GM12878 (cell line): ENCODE results near the gene VIT. TPM values are rescaled to one million over a fixed set of nuclear protein-coding genes. Genes with fewer than 3 reads are reported as not detected.

Experiments
- ATAC-seq: fragments of 200-7000 bp; cut with Tn5 transposase; 3 replicates; pipeline ENCODE4 v1.9.1; 2020; ENCODE audit warnings: mild to moderate bottlenecking, moderate library complexity
- BruUV-seq: library from RNA; stranded (reverse); fragments of 400-500 nt; replicated peaks from 2 replicates; lab custom pipeline; 2021; lab: Mats Ljungman, UMichigan
- CTCF ChIA-PET: fragments of 300-600 bp; sonication (Branson Sonifier 250); formaldehyde crosslinking; extraction: SDS; loops from one replicate; lab custom pipeline; 2021; ENCODE audit warnings: inconsistent platforms; lab: Yijun Ruan, JAX
- POLR2A ChIA-PET: fragments of 350-600 bp; formaldehyde crosslinking; extraction: SDS; loops from one replicate; lab custom pipeline; 2021; ENCODE audit warnings: inconsistent platforms; lab: Charles Lee
- RAD21 ChIA-PET: fragments of 300-600 bp; sonication (Branson Sonifier 250); formaldehyde crosslinking; loops from one replicate; lab custom pipeline; 2023; ENCODE audit warnings: antibody characterized with exemption; ENCODE audit not compliant: unreplicated experiment; lab: Charles Lee
- SMC1A ChIA-PET: fragments of 300-600 bp; sonication (Branson Sonifier 250); formaldehyde crosslinking; loops from one replicate; lab custom pipeline; 2023; ENCODE audit not compliant: unreplicated experiment, uncharacterized antibody; lab: Charles Lee
- DNase-seq: peaks from one replicate; pipeline ENCODE4 v3.0.0-alpha.2; 2011; ENCODE audit warnings: low read depth, low spot score
- FAIRE-seq: peaks from 3 replicates; lab custom pipeline; 2011; peaks lifted over from hg19 to GRCh38; lab: Jason Lieb, UNC
- H2AFZ ChIP-seq: 2 replicates; pipeline ENCODE4 v1.6.0; 2011; ENCODE audit warnings: low read depth, low read length, control low read depth; ENCODE audit not compliant: control insufficient read depth
- H3K27ac ChIP-seq: 2 replicates; pipeline ENCODE4 v1.5.1; 2011; ENCODE audit warnings: control low read depth; ENCODE audit not compliant: control insufficient read depth, insufficient read depth
- H3K27me3 ChIP-seq, 2 experiments: replicated peaks in 1 of 2; 2 replicates each; pipeline versions ENCODE4 v1.6.0 to v1.6.1; 2011; ENCODE audit warnings: low read length in 1 of 2; ENCODE audit not compliant: control insufficient read depth in 2 of 2, insufficient read depth in 2 of 2
- H3K36me3 ChIP-seq, 2 experiments: 2 replicates each; pipeline ENCODE4 v1.5.1; 2011; ENCODE audit warnings: low read length in 1 of 2; ENCODE audit not compliant: control insufficient read depth in 2 of 2, insufficient read depth in 2 of 2
- H3K4me1 ChIP-seq: 2 replicates; pipeline ENCODE4 v1.6.1; 2011; ENCODE audit warnings: mild to moderate bottlenecking, low read length, moderate library complexity, mixed read lengths; ENCODE audit not compliant: control insufficient read depth, insufficient read depth
- H3K4me2 ChIP-seq: 2 replicates; pipeline ENCODE4 v1.6.0; 2011; ENCODE audit warnings: control low read depth; ENCODE audit not compliant: control insufficient read depth, insufficient read depth
- H3K4me3 ChIP-seq: fragments of 200-600 bp; sonication (generic); 2 replicates; pipeline ENCODE4 v1.5.1; 2016
- H3K79me2 ChIP-seq: 2 replicates; pipeline ENCODE4 v1.6.0; 2011; ENCODE audit warnings: low read length; ENCODE audit not compliant: control insufficient read depth, insufficient read depth
- H3K9ac ChIP-seq: 2 replicates; pipeline ENCODE4 v1.8.0; 2011; ENCODE audit warnings: low read length, control low read depth, mixed read lengths; ENCODE audit not compliant: control insufficient read depth, insufficient read depth
- H3K9me3 ChIP-seq: replicated peaks from 3 replicates; pipeline ENCODE4 v1.5.1; 2011; ENCODE audit warnings: mild to moderate bottlenecking, low read length; ENCODE audit not compliant: control insufficient read depth, insufficient read depth
- H4K20me1 ChIP-seq: 2 replicates; pipeline ENCODE4 v1.6.0; 2011; ENCODE audit not compliant: control insufficient read depth, insufficient read depth
- CREB1 ChIP-seq: IDR thresholded peaks from 2 replicates; pipeline ENCODE4 v1.6.1; 2012; ENCODE audit warnings: low read depth, mild to moderate bottlenecking, inconsistent platforms
- DPF2 ChIP-seq: fragments of 450-650 bp; IDR thresholded peaks from 2 replicates; pipeline ENCODE4 v1.6.1; 2017; ENCODE audit warnings: mild to moderate bottlenecking
- EZH2 ChIP-seq: IDR thresholded peaks from 2 replicates; pipeline ENCODE4 v1.6.1; 2012; ENCODE audit warnings: low read depth, mild to moderate bottlenecking, control low read depth, inconsistent platforms, low read length, borderline replicate concordance; ENCODE audit not compliant: control insufficient read depth
- FOS ChIP-seq: IDR thresholded peaks from 3 replicates; pipeline ENCODE4 v1.6.1; 2011; ENCODE audit warnings: borderline replicate concordance; ENCODE audit not compliant: insufficient read length; ENCODE audit errors: extremely low read depth
- HDAC2 ChIP-seq: fragments of 200-600 bp; sonication (generic); IDR thresholded peaks from 2 replicates; pipeline ENCODE4 v1.6.1; 2017
- NR2C1 ChIP-seq: fragments of 450-650 bp; IDR thresholded peaks from 2 replicates; pipeline ENCODE4 v1.6.1; 2017; ENCODE audit warnings: antibody characterized with exemption, mild to moderate bottlenecking, moderate library complexity
- RUNX3 ChIP-seq: IDR thresholded peaks from 2 replicates; pipeline ENCODE4 v1.6.1; 2012; ENCODE audit warnings: low read length, inconsistent platforms
- SIN3A ChIP-seq: IDR thresholded peaks from 2 replicates; pipeline ENCODE4 v1.6.1; 2012; ENCODE audit warnings: low read depth, low read length, improper control_type of control experiment
- SREBF1 ChIP-seq: IDR thresholded peaks from 2 replicates; pipeline ENCODE4 v1.6.1; 2012; ENCODE audit warnings: mild to moderate bottlenecking, low read length
- ZNF24 ChIP-seq: fragments of 450-650 bp; IDR thresholded peaks from 2 replicates; pipeline ENCODE4 v1.6.1; 2017; ENCODE audit warnings: antibody characterized with exemption, mild to moderate bottlenecking
- ZSCAN29 ChIP-seq: fragments of 450-650 bp; IDR thresholded peaks from 2 replicates; pipeline ENCODE4 v1.6.1; 2017; ENCODE audit warnings: mild to moderate bottlenecking, moderate library complexity
- WGBS: methylation state at CpG from one replicate; pipeline ENCODE4 v1.1.6; 2016; ENCODE audit warnings: low lambda C conversion rate; ENCODE audit not compliant: insufficient replicate concordance, insufficient coverage; ENCODE audit errors: missing lambda C conversion rate; 5-methylcytosine and 5-hydroxymethylcytosine counted together
- in situ Hi-C: fragments of 300-500 bp; cut with MboI; formaldehyde crosslinking; loops from 9 replicates; pipeline ENCODE4 v1.14.3; 2018; ENCODE audit warnings: mixed read lengths
- intact Hi-C: fragments of 100-400 bp; cut with micrococcal nuclease; formaldehyde crosslinking; loops from one replicate; pipeline ENCODE4 v1.14.2; 2022; ENCODE audit not compliant: unreplicated experiment
- polyA plus RNA-seq, 11 experiments: library from polyadenylated mRNA; depleted of rRNA in 4 of 11; unstranded in 6 of 11; stranded (reverse) in 5 of 11; fragments of >200 nt; fragmentation: Nextera tagmentation in 4 of 11; fragmentation: Illumina TruSeq in 1 of 11; extraction: Ambion mirVana in 4 of 11; extraction: Trizol in 1 of 11; gene quantifications; 1 replicate in 1 of 11; 2 replicates in 10 of 11; pipeline versions ENCODE4 v1.2.1 to v1.2.3, GENCODE V29; 2011 to 2016; ENCODE audit warnings: inconsistent platforms in 2 of 11, missing spikeins in 2 of 11, low read depth in 1 of 11
- total RNA-seq, 4 experiments: library from RNA; depleted of rRNA in 3 of 4; stranded (reverse); fragments of >200 nt in 3 of 4; fragmentation: Illumina TruSeq in 1 of 4; extraction: Trizol in 1 of 4; gene quantifications; 2 replicates each; pipeline versions ENCODE4 v1.2.1 to v1.2.3, GENCODE V29; 2013 to 2021
- TF ChIP-seq, protein P1 (sequence below): IDR thresholded peaks from 2 replicates; pipeline ENCODE4 v1.6.1; 2011; ENCODE audit warnings: borderline replicate concordance, low read depth, mild to moderate bottlenecking, moderate library complexity, low read length; ENCODE audit not compliant: insufficient read depth, poor library complexity, severe bottlenecking
- TF ChIP-seq, protein P2 (sequence below): fragments of 450-650 bp; IDR thresholded peaks from 2 replicates; pipeline ENCODE4 v1.6.1; 2014; ENCODE audit warnings: mild to moderate bottlenecking
- TF ChIP-seq, protein P3 (sequence below): fragments of 150-350 bp; IDR thresholded peaks from 2 replicates; pipeline ENCODE4 v1.6.1; 2014; ENCODE audit warnings: mild to moderate bottlenecking, low read depth, low read length
- TF ChIP-seq, protein P4 (sequence below): IDR thresholded peaks from 2 replicates; pipeline ENCODE4 v1.6.1; 2012; ENCODE audit warnings: low read depth, low read length, improper control_type of control experiment
- TF ChIP-seq, protein P5 (sequence below): fragments of 450-650 bp; IDR thresholded peaks from 2 replicates; pipeline ENCODE4 v1.6.1; 2017; ENCODE audit warnings: antibody characterized with exemption, mild to moderate bottlenecking, moderate library complexity

The VIT gene
- total and polyA plus RNA-seq, 10 of the 15 experiments (the other 5 are each of a cell fraction or from before 2014, with no cell fraction given): 0.05 to 0.14 TPM; not detected in 8

DNA sequence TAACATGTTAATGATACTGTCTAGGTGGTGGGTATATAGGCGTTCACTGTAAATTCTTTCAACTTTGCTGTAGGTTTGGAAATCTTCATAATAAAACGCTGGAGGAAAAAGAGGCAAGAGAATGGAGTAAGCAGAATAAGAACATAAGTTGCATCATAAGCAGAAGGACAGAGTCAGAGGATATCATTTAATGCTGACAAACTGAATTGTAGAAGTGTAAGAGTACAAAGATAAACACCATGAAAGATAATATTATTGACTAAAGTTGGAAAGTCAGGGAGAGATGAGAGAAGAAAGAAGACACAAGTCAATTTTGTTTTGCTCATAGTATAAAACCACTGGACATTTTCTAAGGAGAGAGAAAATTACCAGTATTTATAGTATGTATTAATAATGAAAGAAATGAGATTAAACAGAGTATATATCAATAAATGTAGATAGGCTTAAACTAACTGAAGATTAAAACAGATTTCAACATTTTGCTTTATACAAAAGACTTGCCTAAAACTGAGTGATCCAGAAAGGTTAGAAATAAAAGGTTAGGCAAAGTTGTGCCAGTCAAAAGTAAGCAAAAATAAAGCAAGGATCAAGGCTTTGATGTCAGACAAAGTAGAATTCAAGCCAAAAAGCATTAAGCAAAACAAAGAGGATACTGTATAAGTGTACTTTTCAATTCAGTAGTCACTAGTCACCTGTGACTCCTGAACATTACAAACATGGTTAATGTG lies 42.4 kb upstream of the VIT start:
- Histone ChIP-seq H3K27ac (no peak overlapping the region), H3K9ac (no peak overlapping the region), H3K4me1 (no peaks in the 10 kb centered on the region), H3K36me3 (no peaks in the 10 kb centered on the region), H3K4me2 (no peak overlapping the region), H4K20me1 (no peaks in the 10 kb centered on the region)
- CTCF ChIA-PET: no interaction called here
- no peak for ATAC-seq
- WGBS: 20% methylated on average over 2 of the region's 2 CpGs
- intact Hi-C loops: no loop called here
- TF ChIP-seq RUNX3: no peak
- TF ChIP-seq, protein P1, sequence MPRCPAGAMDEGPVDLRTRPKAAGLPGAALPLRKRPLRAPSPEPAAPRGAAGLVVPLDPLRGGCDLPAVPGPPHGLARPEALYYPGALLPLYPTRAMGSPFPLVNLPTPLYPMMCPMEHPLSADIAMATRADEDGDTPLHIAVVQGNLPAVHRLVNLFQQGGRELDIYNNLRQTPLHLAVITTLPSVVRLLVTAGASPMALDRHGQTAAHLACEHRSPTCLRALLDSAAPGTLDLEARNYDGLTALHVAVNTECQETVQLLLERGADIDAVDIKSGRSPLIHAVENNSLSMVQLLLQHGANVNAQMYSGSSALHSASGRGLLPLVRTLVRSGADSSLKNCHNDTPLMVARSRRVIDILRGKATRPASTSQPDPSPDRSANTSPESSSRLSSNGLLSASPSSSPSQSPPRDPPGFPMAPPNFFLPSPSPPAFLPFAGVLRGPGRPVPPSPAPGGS: no peak
- no peak for TF ChIP-seq HDAC2
- TF ChIP-seq, protein P2, sequence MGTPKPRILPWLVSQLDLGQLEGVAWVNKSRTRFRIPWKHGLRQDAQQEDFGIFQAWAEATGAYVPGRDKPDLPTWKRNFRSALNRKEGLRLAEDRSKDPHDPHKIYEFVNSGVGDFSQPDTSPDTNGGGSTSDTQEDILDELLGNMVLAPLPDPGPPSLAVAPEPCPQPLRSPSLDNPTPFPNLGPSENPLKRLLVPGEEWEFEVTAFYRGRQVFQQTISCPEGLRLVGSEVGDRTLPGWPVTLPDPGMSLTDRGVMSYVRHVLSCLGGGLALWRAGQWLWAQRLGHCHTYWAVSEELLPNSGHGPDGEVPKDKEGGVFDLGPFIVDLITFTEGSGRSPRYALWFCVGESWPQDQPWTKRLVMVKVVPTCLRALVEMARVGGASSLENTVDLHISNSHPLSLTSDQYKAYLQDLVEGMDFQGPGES: no peak
- TF ChIP-seq, protein P3, sequence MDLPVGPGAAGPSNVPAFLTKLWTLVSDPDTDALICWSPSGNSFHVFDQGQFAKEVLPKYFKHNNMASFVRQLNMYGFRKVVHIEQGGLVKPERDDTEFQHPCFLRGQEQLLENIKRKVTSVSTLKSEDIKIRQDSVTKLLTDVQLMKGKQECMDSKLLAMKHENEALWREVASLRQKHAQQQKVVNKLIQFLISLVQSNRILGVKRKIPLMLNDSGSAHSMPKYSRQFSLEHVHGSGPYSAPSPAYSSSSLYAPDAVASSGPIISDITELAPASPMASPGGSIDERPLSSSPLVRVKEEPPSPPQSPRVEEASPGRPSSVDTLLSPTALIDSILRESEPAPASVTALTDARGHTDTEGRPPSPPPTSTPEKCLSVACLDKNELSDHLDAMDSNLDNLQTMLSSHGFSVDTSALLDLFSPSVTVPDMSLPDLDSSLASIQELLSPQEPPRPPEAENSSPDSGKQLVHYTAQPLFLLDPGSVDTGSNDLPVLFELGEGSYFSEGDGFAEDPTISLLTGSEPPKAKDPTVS: no peak
- no peak for TF ChIP-seq ZSCAN29
- TF ChIP-seq ZNF24: no peak
- TF ChIP-seq, protein P4, sequence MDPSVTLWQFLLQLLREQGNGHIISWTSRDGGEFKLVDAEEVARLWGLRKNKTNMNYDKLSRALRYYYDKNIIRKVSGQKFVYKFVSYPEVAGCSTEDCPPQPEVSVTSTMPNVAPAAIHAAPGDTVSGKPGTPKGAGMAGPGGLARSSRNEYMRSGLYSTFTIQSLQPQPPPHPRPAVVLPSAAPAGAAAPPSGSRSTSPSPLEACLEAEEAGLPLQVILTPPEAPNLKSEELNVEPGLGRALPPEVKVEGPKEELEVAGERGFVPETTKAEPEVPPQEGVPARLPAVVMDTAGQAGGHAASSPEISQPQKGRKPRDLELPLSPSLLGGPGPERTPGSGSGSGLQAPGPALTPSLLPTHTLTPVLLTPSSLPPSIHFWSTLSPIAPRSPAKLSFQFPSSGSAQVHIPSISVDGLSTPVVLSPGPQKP: no peak
- TF ChIP-seq FOS: no peak
- TF ChIP-seq EZH2: no peak
- TF ChIP-seq SIN3A: no peak
- TF ChIP-seq CREB1: no peak
- TF ChIP-seq, protein P5, sequence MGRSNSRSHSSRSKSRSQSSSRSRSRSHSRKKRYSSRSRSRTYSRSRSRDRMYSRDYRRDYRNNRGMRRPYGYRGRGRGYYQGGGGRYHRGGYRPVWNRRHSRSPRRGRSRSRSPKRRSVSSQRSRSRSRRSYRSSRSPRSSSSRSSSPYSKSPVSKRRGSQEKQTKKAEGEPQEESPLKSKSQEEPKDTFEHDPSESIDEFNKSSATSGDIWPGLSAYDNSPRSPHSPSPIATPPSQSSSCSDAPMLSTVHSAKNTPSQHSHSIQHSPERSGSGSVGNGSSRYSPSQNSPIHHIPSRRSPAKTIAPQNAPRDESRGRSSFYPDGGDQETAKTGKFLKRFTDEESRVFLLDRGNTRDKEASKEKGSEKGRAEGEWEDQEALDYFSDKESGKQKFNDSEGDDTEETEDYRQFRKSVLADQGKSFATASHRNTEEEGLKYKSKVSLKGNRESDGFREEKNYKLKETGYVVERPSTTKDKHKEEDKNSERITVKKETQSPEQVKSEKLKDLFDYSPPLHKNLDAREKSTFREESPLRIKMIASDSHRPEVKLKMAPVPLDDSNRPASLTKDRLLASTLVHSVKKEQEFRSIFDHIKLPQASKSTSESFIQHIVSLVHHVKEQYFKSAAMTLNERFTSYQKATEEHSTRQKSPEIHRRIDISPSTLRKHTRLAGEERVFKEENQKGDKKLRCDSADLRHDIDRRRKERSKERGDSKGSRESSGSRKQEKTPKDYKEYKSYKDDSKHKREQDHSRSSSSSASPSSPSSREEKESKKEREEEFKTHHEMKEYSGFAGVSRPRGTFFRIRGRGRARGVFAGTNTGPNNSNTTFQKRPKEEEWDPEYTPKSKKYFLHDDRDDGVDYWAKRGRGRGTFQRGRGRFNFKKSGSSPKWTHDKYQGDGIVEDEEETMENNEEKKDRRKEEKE: no peak
- TF ChIP-seq SREBF1: no peak
- TF ChIP-seq NR2C1: no peak
- TF ChIP-seq DPF2: no peak
- TF ChIP-seq, all 136 proteins: peak for 0
- Histone ChIP-seq H3K4me3 (no peak overlapping the region), H3K9me3 (no peaks in the 10 kb centered on the region), H2AFZ (no peak overlapping the region), H3K27me3 (no peaks in the 10 kb centered on the region), H3K79me2 (no peaks in the 10 kb centered on the region)
- no peak for FAIRE-seq
- ChIA-PET RAD21 (no interaction called here), SMC1A (no interaction called here), POLR2A (no interaction called here)
- DNase-seq: no peak
- in situ Hi-C loops: no loop called here
- no TSS peak for BruUV-seq
